CD4-positive, alpha-beta T cell treated with Interleukin-2 at 100 ng/mL for 4 hours (primary cell): ENCODE data around the gene POLQ.
"Not testable (repeated sequence)": the region's sequence is repeated elsewhere in the genome, so short reads cannot be mapped to it uniquely, and the experiment has no call there.

ENCODE experiments used
- DNase-seq: peaks from one replicate; pipeline ENCODE4 v3.0.0-alpha.2; 2020; ENCODE audit warnings: low spot score

POLQ gene

GRCh38 chr3:121418182-121418581, 127.6 kb downstream of the POLQ start:
- no peak for DNase-seq

DNA sequence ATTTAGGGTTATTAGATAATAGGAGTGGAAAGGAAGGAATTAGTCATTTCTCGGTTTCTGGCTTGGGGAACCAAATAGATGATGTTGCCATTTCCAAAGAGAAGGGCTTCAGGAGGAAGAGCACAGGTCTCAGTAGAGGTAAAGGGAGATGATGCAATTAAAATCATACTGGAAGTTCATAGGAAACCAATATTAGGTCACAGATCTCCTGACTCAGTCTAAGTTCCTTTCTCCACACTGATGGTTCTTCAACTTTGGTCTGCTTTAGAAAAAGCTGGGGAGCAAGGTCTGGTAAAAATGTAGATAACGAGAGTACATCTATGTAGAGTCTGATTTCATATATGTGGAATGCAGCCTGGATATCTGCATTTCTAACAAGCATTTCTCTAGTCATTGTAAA, 130.9 kb downstream of the POLQ start:
- no peak for DNase-seq

- no peak for DNase-seq
Measured at GRCh38 chr3:121411523-121411922, 134.3 kb downstream of the POLQ start.

DNA sequence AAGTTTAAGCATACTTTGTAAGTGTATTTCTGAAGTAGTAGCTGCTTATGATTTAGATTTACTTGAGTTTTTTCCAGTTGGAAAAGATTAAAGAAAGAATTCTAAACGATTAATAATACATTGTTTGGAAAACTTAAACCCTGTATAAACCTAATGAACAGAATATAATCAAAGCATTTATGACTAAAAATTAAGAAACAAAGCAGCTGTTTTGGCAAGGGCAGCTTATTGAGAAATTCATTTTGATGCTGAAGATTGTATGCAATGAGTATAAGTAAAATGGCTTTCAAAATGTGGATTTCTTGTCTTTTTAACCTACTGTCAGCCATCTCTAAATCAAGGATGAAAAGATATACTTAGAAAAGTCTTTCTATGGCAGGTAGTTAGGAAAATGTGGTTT, 140.2 kb downstream of the POLQ start:
- DNase-seq = no peak

GRCh38 chr3:121399820-121400219, 146.0 kb downstream of the POLQ start:
- DNase-seq = no peak

- DNase-seq = not testable (repeated sequence)
Measured at GRCh38 chr3:121398051-121398450, 147.7 kb downstream of the POLQ start.

DNA sequence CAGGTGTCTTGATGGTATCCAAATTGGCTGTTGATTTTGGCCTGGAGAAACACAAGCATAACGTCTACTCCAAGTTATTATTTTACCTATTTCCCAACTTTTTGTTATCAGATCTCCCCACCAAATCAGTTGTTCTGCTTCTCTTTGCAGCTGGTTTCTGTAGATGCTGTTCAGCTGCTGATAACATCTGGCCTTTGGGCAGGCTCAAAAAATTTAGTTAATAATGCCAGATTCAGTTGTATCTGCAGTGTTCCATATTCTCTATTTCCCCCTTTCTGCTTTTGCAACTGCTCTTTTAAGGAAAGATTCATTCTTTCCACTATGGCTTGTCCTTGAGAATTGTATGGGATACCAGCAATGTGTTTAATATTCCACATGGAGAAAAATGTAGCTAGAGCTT, 149.8 kb downstream of the POLQ start:
- not testable (repeated sequence) for DNase-seq

DNA sequence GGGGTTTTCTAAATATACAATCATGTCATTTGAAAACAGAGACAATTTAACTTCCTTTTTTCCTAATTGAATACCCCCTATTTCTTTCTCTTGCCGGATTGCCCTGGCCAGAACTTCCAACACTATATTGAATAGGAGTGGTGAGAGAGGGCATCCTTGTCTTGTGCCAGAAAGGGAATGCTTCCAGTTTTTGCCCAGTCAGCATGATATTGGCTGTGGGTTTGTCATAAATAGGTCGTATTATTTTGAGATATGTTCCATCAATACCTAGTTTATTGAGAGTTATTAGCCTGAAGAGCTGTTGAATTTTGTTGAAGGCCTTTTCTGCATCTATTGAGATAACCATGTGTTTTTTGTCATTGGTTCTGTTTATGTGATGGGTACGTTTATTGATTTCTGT, 157.5 kb downstream of the POLQ start:
- not testable (repeated sequence) for DNase-seq
